Muscle layer of duodenum (tissue), 2 donors: ENCODE data around the gene RAD51B.

Experiments
- H3K27ac ChIP-seq: one replicate; pipeline ENCODE4 v1.7.0; 2013; ENCODE audit warnings: mild to moderate bottlenecking, low read length
- H3K27me3 ChIP-seq: one replicate; pipeline ENCODE4 v1.7.0; 2013; ENCODE audit warnings: low read depth, mild to moderate bottlenecking, control low read depth, low read length
- H3K36me3 ChIP-seq, 2 donors: one replicate each; pipeline ENCODE4 v1.7.0; 2013; ENCODE audit warnings: low read length in 2 of 2, control low read depth in 1 of 2, mild to moderate bottlenecking in 1 of 2; ENCODE audit not compliant: insufficient read depth in 2 of 2, control insufficient read depth in 1 of 2
- H3K4me1 ChIP-seq, 2 donors: one replicate each; pipeline ENCODE4 v1.7.0; 2013; ENCODE audit warnings: low read length in 2 of 2, mild to moderate bottlenecking in 2 of 2, control low read depth in 1 of 2, moderate library complexity in 1 of 2; ENCODE audit not compliant: insufficient read depth in 2 of 2, control insufficient read depth in 1 of 2
- H3K4me3 ChIP-seq, 2 donors: one replicate each; pipeline ENCODE4 v1.7.0; 2013; ENCODE audit warnings: low read length in 2 of 2, low read depth in 1 of 2, mild to moderate bottlenecking in 1 of 2
- H3K9me3 ChIP-seq, 2 donors: one replicate each; pipeline ENCODE4 v1.7.0; 2013; ENCODE audit warnings: low read length in 2 of 2, control low read depth in 1 of 2, mild to moderate bottlenecking in 1 of 2; ENCODE audit not compliant: control insufficient read depth in 1 of 2
- donor health status: healthy.

Gene RAD51B

GRCh38 chr14:67837011-67837624 is 17.5 kb downstream of the RAD51B start:
- no peaks in the 10 kb centered on the region for H3K27me3 ChIP-seq
- no peak overlapping the region for H3K27ac ChIP-seq
- no peaks in the 10 kb centered on the region for H3K4me1 ChIP-seq
- H3K36me3 ChIP-seq: no peaks in the 10 kb centered on the region
- no peaks in the 10 kb centered on the region for H3K9me3 ChIP-seq
- no peak overlapping the region for H3K4me3 ChIP-seq

- no peak overlapping the region for H3K4me3 ChIP-seq
- no peaks in the 10 kb centered on the region for H3K9me3 ChIP-seq
- no peaks in the 10 kb centered on the region for H3K27me3 ChIP-seq
- no peaks in the 10 kb centered on the region for H3K36me3 ChIP-seq
- H3K4me1 ChIP-seq: no peaks in the 10 kb centered on the region
- no peak overlapping the region for H3K27ac ChIP-seq
Observed at GRCh38 chr14:67846029-67846610, 26.5 kb downstream of the RAD51B start.

DNA sequence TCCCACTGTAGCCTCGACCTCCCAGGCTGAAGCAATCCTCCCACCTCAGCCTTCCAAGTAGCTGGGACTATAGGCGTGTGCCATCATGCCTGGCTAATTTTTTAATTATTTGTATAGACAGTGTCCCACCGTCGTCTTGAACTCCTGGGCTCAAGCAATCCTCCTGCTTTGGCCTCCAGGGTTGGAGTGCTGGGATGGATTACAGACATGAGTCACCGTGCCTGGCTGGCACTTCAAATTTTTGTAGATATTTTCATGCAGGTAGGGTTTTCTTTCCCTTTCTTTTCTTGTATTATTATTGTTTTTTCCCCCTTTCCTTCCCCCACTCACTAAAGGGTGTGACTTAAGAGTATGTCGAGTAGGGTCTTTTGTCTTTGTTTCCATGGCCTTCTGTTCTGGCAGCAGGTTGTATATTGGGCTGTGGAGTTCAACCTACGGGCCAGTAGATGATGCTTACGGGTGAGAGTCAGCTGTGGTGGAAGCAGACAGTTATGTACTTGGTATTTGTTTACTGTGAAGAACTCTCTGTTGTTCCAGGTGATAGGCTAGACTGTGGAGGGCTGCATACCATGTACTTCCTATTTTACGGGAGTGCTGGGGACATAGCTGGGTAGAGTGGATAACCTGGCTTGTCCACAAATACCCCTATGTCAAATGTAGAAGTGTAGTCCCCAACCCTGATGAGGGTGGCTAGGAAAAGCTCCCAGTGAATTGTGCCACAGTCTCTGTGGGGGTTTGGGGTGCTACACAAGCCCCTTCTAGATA is 30.7 kb downstream of the RAD51B start:
- no peaks in the 10 kb centered on the region for H3K4me1 ChIP-seq
- no peaks in the 10 kb centered on the region for H3K36me3 ChIP-seq
- no peaks in the 10 kb centered on the region for H3K27me3 ChIP-seq
- H3K9me3 ChIP-seq: no peaks in the 10 kb centered on the region
- no peak overlapping the region for H3K27ac ChIP-seq
- no peak overlapping the region for H3K4me3 ChIP-seq

GRCh38 chr14:67851785-67852410 is 32.3 kb downstream of the RAD51B start:
- H3K27ac ChIP-seq: no peak overlapping the region

DNA sequence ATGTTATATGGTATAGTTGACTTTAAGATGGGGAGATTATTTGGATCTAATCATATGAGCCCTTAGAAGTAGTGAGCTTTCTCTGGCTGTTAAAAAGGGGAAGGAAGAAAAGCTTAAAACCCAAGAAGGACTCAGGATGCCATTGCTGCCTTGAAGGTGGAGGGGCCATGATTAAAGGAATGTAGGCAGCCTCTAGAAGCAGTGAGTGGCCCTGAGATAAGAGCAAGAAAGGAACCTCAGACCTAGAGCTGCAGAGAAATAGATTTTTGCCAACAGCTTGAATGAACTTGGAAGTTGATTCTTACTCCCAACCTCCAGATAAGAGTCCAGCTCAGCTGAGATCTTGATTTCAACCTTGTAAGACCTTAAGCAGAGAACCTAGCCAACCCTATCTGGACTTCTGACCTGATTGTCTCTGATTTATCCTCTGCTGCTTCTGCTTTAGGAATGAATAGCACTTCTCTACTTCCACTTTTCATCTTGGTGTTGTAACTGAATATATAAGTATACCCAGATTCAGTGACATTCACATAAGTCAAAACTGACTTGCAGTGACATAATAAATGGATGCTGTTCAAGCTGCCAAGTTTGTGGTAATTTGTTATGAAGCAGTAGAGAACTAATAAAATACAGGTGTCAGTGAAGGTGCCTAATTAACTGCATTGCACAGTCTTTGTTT is 33.5 kb downstream of the RAD51B start:
- no peaks in the 10 kb centered on the region for H3K4me1 ChIP-seq
- H3K27ac ChIP-seq: no peak overlapping the region

More at GRCh38 chr14:67851785-67852410, 32.3 kb downstream of the RAD51B start:
- Histone ChIP-seq H3K4me3 (no peak overlapping the region), H3K27me3 (no peaks in the 10 kb centered on the region), H3K9me3 (no peaks in the 10 kb centered on the region), H3K4me1 (no peaks in the 10 kb centered on the region), H3K36me3 (no peaks in the 10 kb centered on the region)

DNA sequence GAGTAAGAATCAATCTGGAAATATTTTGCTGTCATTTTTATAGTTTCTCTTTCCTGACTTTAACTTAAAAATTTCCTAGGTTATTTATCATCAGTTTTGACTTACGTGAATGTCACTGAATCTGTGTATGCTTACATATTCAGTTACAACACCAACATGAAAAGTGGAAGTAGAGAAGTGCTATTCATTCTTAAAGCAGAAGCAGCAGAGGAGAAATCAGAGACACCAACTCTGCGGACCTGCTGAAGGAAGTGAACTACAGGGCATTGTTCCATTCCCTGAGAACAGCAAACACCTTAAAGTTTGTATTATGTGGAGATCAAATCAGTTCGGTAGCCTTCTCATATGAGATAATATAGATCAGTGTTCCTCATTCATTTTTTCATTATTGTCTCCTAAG is 34.1 kb downstream of the RAD51B start:
- no peaks in the 10 kb centered on the region for H3K9me3 ChIP-seq
- no peak overlapping the region for H3K27ac ChIP-seq
- H3K36me3 ChIP-seq: no peaks in the 10 kb centered on the region
- H3K4me1 ChIP-seq: no peaks in the 10 kb centered on the region
- H3K4me3 ChIP-seq: no peak overlapping the region
- no peaks in the 10 kb centered on the region for H3K27me3 ChIP-seq

More for the DNA sequence above, 33.5 kb downstream of the RAD51B start:
- H3K36me3 ChIP-seq: no peaks in the 10 kb centered on the region
- H3K27me3 ChIP-seq: no peaks in the 10 kb centered on the region
- no peaks in the 10 kb centered on the region for H3K9me3 ChIP-seq
- H3K4me3 ChIP-seq: no peak overlapping the region

DNA sequence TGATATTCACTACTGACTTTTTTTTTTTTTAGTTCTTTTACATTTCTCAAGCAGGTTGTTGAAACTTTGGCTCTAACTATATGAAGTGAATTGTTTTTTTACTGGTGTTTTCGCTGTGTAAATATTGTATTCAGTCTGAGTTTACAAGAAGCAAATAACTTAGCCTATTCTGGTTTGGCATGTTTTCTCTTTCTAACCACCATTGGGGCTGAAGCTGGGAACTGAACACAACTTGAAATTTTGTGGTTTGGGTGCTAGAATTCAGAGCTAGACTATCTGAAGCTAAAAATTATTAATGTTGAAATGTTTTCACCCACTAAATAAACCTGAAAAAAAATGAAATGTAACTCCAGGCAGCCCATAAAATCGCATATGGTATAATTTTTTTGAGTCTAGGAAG is 37.2 kb downstream of the RAD51B start:
- Histone ChIP-seq H3K27ac (no peak overlapping the region), H3K36me3 (no peaks in the 10 kb centered on the region), H3K4me1 (no peaks in the 10 kb centered on the region), H3K27me3 (no peaks in the 10 kb centered on the region), H3K9me3 (no peaks in the 10 kb centered on the region), H3K4me3 (no peak overlapping the region)

DNA sequence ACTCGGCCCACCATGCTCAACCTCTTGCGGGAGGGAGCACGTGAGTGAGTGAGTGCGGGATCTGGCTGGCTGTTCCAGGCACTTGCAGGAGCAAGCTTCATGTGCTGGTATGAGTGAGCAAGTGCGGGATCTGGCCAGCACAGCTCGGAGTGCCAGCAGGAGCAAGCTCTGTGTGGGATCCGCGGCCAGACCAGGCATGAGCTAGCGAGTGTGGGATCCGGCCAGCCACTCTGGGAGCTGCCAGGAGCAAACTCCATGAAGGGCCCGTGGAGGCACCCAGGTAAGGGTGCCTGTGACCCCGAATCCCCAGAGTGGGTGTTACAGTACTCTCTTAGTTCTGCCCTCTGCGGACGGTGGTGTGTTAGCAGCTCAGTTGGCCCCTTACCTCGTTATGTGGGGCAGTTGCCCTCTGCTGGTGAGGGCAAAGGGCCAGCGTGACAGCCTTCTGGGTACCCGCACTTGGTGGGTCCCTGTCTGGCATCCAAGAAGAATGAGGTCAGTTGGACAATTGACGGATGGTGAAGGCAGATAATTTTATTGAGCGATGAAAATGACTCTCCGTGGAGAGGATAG is 38.3 kb downstream of the RAD51B start:
- H3K9me3 ChIP-seq: no peaks in the 10 kb centered on the region
- no peak overlapping the region for H3K27ac ChIP-seq
- no peaks in the 10 kb centered on the region for H3K36me3 ChIP-seq
- no peaks in the 10 kb centered on the region for H3K27me3 ChIP-seq
- no peak overlapping the region for H3K4me3 ChIP-seq
- no peaks in the 10 kb centered on the region for H3K4me1 ChIP-seq

DNA sequence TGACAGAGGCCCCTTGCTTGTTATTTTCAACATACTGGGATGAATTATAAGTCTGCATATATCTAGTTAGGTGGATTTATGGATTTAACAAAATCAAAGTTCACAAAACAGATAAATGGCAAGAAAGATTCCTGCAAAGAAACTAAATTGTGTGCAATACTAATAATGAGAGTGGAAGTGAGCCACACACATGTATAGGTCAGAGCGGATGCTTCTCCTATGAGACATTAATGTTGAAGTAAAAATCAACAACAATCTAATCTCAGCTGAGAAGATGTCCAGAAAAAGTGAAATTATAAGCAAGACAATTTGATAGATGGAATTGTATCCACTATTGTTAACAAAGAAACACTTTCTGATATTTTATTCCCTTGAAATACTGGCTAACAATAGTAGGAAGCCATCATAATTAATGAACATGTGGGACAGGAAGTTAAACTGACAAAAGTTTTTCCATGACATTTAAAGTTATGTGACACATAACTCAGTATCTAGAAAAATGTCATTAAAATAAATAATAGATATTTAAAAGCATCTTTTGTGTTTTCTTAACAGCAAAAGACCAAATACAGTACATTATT is 39.7 kb downstream of the RAD51B start:
- no peaks in the 10 kb centered on the region for H3K36me3 ChIP-seq
- H3K4me1 ChIP-seq: no peaks in the 10 kb centered on the region
- no peak overlapping the region for H3K4me3 ChIP-seq
- H3K27ac ChIP-seq: no peak overlapping the region
- no peaks in the 10 kb centered on the region for H3K9me3 ChIP-seq
- no peaks in the 10 kb centered on the region for H3K27me3 ChIP-seq

- H3K27ac ChIP-seq: no peak overlapping the region
- no peak overlapping the region for H3K4me3 ChIP-seq
- no peaks in the 10 kb centered on the region for H3K9me3 ChIP-seq
- no peaks in the 10 kb centered on the region for H3K4me1 ChIP-seq
- H3K27me3 ChIP-seq: no peaks in the 10 kb centered on the region
- H3K36me3 ChIP-seq: no peaks in the 10 kb centered on the region
Observed at GRCh38 chr14:67863223-67863622, 43.6 kb downstream of the RAD51B start.
